Esophagus muscularis mucosa (tissue), 4 donors: ENCODE measurements around the gene ANK2. TPM values are rescaled to one million over a fixed set of nuclear protein-coding genes. Genes with fewer than 3 reads are reported as not detected.

Experiments used
- DNase-seq: peaks from one replicate; pipeline ENCODE4 v3.0.0-alpha.2; 2017; ENCODE audit errors: extremely low spot score
- H3K27ac ChIP-seq, 4 donors: fragments of 200-600 bp; sonication (generic); replicated peaks in 1 of 4; 1 replicate in 3 of 4; 2 replicates in 1 of 4; pipeline ENCODE4 v1.5.1; 2016 to 2019; ENCODE audit warnings: mild to moderate bottlenecking in 1 of 4
- H3K27me3 ChIP-seq, 4 donors: fragments of 200-600 bp; sonication (generic); one replicate each; pipeline versions ENCODE4 v1.5.1 to v1.6.0; 2016 to 2019
- H3K36me3 ChIP-seq, 4 donors: fragments of 200-600 bp; sonication (generic); one replicate each; pipeline ENCODE4 v1.5.1; 2016 to 2019
- H3K4me1 ChIP-seq, 4 donors: fragments of 200-600 bp; sonication (generic); one replicate each; pipeline ENCODE4 v1.5.1; 2016 to 2019
- H3K4me3 ChIP-seq, 4 donors: fragments of 200-600 bp; sonication (generic); 1 replicate in 2 of 4; 2 replicates in 2 of 4; pipeline ENCODE4 v1.5.1; 2016 to 2019; ENCODE audit warnings: mild to moderate bottlenecking in 4 of 4, moderate library complexity in 1 of 4
- H3K9me3 ChIP-seq, 4 donors: fragments of 200-600 bp; sonication (generic); 1 replicate in 3 of 4; 2 replicates in 1 of 4; pipeline ENCODE4 v1.5.1; 2016 to 2019
- CTCF ChIP-seq, 3 experiments: fragments of 200-600 bp in 2 of 3; fragments of 450-650 bp in 1 of 3; sonication (generic) in 2 of 3; IDR thresholded peaks; one replicate each; pipeline ENCODE4 v1.5.1; 2017 to 2019; ENCODE audit warnings: antibody characterized with exemption in 3 of 3, mild to moderate bottlenecking in 2 of 3, moderate library complexity in 1 of 3
- EP300 ChIP-seq: sonication (generic); formaldehyde crosslinking; IDR thresholded peaks from one replicate; pipeline ENCODE4 v1.6.1; 2017; ENCODE audit warnings: antibody characterized with exemption
- POLR2A ChIP-seq: fragments of 450-650 bp; IDR thresholded peaks from one replicate; pipeline ENCODE4 v1.6.1; 2017; ENCODE audit warnings: antibody characterized with exemption, moderate library complexity, mild to moderate bottlenecking, low read depth
- POLR2AphosphoS5 ChIP-seq, 2 donors: sonication (generic); formaldehyde crosslinking; IDR thresholded peaks; one replicate each; pipeline ENCODE4 v1.6.1; 2017; ENCODE audit warnings: antibody characterized with exemption in 2 of 2
- WGBS: methylation state at CpG from one replicate; pipeline ENCODE4 v1.1.5; 2018; 5-methylcytosine and 5-hydroxymethylcytosine counted together
- intact Hi-C: fragments of 100-400 bp; cut with DNase I; formaldehyde crosslinking; loops from one replicate; pipeline ENCODE4 v1.15.1; 2023
- total RNA-seq, 4 donors: library from RNA; depleted of rRNA; stranded (reverse); fragments of >200 nt; gene quantifications; one replicate each; pipeline versions ENCODE4 v1.1.0 to v1.2.1, GENCODE V29; 2016

The ANK2 gene
- total RNA-seq, 4 donors from 2014 or later, result 76.8 to 88.0 (median 82.8) TPM

DNA sequence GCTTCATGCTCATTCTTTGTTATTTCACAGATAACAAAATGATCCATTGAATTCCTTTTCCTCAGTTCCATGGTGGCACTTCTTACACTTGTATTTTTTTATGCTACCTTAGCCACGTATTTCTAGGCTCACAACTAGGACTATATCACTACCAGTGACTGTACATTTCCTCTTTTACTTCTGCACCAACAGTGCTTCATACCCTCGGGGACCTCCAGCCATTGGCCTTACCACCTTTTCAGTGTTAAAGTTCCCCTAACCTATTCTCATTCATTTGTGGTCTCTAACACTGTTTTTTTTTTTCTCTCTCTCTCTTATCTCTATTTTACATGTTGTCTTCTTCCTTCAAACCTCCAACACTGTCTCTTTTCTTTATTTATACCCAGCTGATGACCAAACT, 315.9 kb downstream of the ANK2 start:
- Histone ChIP-seq H3K9me3 (no peaks in the 10 kb centered on the region), H3K36me3 (peaks cover 11 to 79% (median 45%) of the 10 kb centered on the region in 4 donors), H3K27me3 (no peaks in the 10 kb centered on the region), H3K27ac (no peak overlapping the region), H3K4me1 (no peaks in the 10 kb centered on the region), H3K4me3 (no peak overlapping the region)
- WGBS, result 59% methylated on average over 2 of the region's 2 CpGs
- DNase-seq, result no peak
- intact Hi-C loops, result no loop called here
- TF ChIP-seq POLR2A (no peak), CTCF (IDR thresholded peaks at IDR 0.05) (no peak), EP300 (no peak), POLR2AphosphoS5 (IDR thresholded peaks at IDR 0.05) (no peak)

DNA sequence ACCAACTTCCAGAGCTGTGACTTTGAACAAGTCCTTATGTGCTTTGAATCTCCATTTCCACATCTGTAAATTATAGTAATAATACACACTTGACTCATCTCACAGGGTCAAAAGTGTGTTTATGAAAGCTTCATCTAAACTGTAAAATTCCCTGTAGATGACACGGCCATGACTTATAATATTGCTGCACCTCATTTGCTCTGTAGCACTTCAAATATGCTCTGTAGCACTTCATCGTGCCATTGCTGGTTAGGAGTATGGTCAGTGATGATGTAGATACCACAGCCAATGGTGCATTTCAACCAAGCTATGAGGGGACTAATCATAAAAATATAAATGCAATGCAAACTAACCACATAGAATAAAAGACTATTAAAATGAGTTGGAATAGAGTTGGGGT, 318.6 kb downstream of the ANK2 start:
- Histone ChIP-seq H3K4me1 (no peaks in the 10 kb centered on the region), H3K27ac (no peak overlapping the region), H3K9me3 (no peaks in the 10 kb centered on the region), H3K36me3 (peaks cover 11 to 85% (median 53%) of the 10 kb centered on the region in 4 donors), H3K27me3 (no peaks in the 10 kb centered on the region), H3K4me3 (no peak overlapping the region)
- no peak for TF ChIP-seq POLR2A
- TF ChIP-seq POLR2AphosphoS5 (IDR thresholded peaks at IDR 0.05), result no peak
- TF ChIP-seq EP300, result no peak
- TF ChIP-seq CTCF (IDR thresholded peaks at IDR 0.05), result no peak
- intact Hi-C loops, result no loop called here
- WGBS, result 57% methylated on average over 2 of the region's 2 CpGs
- DNase-seq, result no peak

GRCh38 chr4:113371111-113371510, 321.7 kb downstream of the ANK2 start:
- peaks cover 14 to 76% (median 47%) of the 10 kb centered on the region in 4 donors for H3K36me3 ChIP-seq
- TF ChIP-seq POLR2AphosphoS5 (IDR thresholded peaks at IDR 0.05) (no peak), EP300 (no peak), POLR2A (no peak), CTCF (IDR thresholded peaks at IDR 0.05) (no peak)
- peaks cover 1 to 5% (median 3%) of the 10 kb centered on the region in 4 donors for H3K4me1 ChIP-seq
- intact Hi-C loops, result no loop called here
- DNase-seq, result no peak
- no peaks in the 10 kb centered on the region for H3K9me3 ChIP-seq
- no peaks in the 10 kb centered on the region for H3K27me3 ChIP-seq
- no peak overlapping the region for H3K4me3 ChIP-seq
- no peak overlapping the region for H3K27ac ChIP-seq

GRCh38 chr4:113375964-113376666, 326.7 kb downstream of the ANK2 start:
- Histone ChIP-seq H3K36me3 (peaks cover 3 to 48% (median 16%) of the 10 kb centered on the region in 4 donors), H3K27ac (no peak overlapping the region), H3K4me1 (peaks cover 4 to 8% (median 5%) of the 10 kb centered on the region in 4 donors), H3K9me3 (no peaks in the 10 kb centered on the region), H3K4me3 (no peak overlapping the region), H3K27me3 (no peaks in the 10 kb centered on the region)
- intact Hi-C loops, result no loop called here
- TF ChIP-seq POLR2A (no peak), EP300 (no peak), CTCF (IDR thresholded peaks at IDR 0.05) (no peak), POLR2AphosphoS5 (IDR thresholded peaks at IDR 0.05) (no peak)
- 39% methylated on average over 1 of the region's 1 CpG for WGBS
- DNase-seq, result no peak

GRCh38 chr4:113378836-113379235, 329.4 kb downstream of the ANK2 start:
- DNase-seq, result no peak
- peaks cover 18 to 28% (median 23%) of the 10 kb centered on the region in 4 donors for H3K4me1 ChIP-seq
- H3K36me3 ChIP-seq, result peaks cover 0 to 39% (median 16%) of the 10 kb centered on the region in 4 donors
- H3K4me3 ChIP-seq, result no peak overlapping the region
- no peak overlapping the region for H3K27ac ChIP-seq
- WGBS, result 74% methylated on average over 1 of the region's 1 CpG
- H3K27me3 ChIP-seq, result no peaks in the 10 kb centered on the region
- H3K9me3 ChIP-seq, result no peaks in the 10 kb centered on the region
- intact Hi-C loops, result no loop called here
- TF ChIP-seq EP300, result no peak
- TF ChIP-seq POLR2AphosphoS5 (IDR thresholded peaks at IDR 0.05), result no peak
- no peak for TF ChIP-seq CTCF (IDR thresholded peaks at IDR 0.05)
- no peak for TF ChIP-seq POLR2A
